Stimulated activated CD4-positive, alpha-beta T cell treated with anti-CD3 and anti-CD28 coated beads, TNF-alpha, amount 100 ng/mL, for 48 hours (primary cell): Measurements from ENCODE around the gene LDB3.

ENCODE experiments used
- DNase-seq, 3 donors: peaks; one replicate each; pipeline ENCODE4 v3.0.0-alpha.2; 2020; ENCODE audit warnings: low read depth in 3 of 3

LDB3 gene

DNA sequence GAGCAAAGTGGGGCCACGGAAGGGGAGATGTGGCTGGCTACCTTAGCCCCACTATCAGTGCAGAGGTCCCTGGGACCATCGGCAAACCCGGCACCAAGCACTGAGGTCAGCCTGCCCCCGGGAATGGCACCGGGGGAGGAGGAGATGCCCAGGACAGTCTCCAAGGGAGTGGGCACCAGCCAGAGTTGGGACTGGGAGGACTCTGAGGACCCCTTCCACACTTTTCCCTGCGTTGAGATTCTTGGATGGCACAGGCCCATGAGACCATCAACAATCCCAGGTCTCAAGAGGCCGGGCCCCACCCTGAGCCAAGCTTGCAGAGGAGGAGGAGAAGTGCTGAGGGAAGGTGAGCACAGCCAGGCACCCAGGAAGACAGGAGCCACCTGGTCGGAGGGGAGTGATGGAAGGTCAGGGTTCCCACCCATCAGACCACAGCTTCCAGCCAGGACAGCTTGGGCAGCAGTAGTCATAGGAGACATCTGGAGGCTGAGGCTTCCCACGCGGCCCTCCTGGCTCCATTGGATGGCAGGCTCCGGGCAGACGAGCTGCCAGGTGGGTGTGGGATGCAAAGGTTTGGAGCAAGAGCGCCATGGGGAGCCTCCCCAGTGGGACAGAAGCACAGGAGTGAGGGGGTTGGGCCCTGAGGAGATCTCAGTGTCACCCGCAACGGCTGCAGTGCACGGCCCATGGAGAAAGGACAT, 16.5 kb upstream of the LDB3 start:
- DNase-seq, result no peak

DNA sequence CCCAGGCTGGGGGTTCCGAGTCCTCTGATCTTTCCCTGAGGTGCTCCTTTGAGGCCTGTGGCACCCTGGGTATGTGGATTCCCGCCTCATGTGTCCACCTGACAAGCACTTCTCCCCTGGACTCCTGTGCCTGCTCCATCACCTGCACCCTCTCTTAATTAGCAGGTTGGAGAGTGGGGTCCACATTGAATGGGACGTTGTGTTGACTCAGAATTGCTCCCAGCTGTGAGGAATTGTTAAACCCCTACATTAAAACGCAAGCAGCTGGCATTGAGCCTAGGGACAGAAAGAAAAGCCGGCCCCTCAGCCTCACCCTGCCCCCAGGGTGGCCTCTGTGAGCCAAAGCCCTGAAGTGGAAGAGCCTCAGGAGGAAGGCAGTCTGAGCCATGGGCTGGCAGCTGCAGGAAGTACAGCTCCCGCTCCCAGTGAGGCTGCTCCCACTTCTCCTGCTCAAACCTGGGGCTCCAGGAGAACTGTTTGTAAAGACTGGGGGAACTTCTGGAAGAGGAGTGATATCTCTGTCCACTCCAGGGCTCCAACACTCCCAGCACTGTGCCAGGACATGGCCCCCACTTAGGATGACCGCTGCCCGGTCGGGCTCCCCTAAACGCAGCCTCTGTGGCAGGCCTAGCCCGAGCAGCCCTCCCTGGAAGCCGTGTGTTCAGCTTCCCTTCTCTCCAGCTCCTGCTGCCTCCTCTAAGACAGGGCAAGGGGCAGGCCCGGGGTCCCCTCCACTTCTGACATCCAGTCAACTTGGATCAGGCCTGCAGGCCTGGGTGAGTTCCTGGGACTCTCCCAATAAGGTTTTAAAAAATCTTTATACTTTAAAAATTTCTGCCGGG, 15.7 kb upstream of the LDB3 start:
- no peak for DNase-seq

DNA sequence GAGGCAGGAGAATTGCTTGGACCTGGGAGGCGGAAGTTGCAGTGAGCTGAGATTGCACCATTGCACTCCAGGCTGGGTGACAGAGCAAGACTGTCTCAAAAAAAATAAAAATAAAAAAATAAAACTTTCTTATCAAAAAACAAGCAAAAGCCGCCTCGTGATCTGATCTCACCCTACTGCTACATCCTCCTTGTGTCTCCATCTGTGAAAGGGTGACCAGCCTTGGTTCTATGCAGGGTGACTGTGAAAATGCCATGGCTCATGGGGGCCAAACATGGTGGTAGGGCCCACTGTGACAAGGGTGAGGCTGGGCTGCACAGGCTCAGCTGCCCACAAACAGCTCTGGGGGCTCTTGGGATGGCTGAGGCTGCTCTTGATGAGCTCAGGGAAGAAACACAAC, 14.9 kb upstream of the LDB3 start:
- no peak for DNase-seq

DNA sequence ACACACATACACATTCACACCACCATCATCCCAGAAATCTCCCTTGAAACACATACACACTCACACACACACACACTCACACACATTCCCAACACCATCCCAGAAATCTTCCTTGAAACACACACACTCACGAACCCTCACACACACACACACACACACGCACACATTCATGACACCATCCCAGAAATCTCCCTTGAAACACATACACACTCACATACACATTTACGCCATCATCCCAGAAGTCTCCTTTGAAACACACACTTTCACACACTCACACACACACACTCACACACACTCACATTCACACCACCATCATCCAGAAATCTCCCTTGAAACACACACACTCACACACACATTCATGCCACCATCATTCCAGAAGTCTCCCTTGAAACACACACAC, 14.3 kb upstream of the LDB3 start:
- DNase-seq, result no peak

DNA sequence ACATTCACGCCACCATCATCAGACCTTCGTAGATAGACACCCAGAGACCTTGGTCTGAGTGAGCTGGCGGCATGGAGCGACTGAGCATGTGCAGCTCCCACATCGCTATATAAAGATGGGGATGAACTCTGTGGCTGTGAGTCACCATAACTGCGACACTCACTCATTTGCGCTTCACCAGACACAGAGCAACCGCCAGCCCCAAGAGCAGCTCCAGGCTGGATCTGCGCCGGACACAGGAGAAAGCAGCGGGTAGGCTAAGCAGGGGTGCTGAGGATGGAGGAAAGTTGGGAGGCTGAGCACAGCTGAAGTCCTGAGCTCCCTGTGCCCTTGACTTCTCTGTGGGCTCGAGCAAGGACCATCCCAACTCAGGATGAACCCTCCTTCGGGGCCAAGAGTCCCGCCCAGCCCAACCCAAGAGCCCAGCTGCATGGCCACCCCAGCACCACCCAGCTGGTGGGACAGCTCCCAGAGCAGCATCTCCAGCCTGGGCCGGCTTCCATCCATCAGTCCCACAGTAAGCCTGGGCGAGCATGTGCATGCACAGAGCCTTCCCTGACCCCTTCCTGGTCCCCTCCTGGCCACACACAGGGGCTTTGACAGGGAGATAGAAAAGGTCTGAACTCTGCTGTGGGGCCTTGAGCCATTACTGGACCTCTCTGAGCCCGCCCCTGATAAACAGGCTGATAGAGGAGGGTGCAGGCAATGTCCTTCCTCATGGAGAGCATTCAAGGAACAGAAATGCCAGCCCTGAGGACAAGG, 13.7 kb upstream of the LDB3 start, which contains the start of gene OPN4:
Gene OPN4 (plus strand): TSS at position 137 of the 762 bp plus-strand sequence. CDS start 237 bp downstream, at position 374.
- no peak for DNase-seq

DNA sequence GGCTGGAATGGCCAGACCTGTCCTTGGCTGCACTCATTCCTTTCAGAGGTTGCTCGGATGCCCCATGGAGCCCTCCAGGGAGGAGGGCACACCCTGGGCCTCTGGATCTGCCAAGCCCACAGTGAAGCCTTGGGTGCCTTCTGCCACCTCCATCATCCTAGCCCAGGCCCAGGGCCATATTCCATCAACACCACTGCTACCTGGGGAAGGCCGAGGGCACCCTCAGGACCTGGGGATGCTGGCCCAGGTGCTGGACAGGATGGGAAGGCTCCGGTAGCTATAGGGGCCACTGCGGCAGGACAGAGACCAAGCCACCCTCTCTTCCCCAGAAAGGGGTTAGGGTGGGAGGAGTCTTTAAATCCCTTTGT, 13.2 kb upstream of the LDB3 start:
- DNase-seq, result no peak

DNA sequence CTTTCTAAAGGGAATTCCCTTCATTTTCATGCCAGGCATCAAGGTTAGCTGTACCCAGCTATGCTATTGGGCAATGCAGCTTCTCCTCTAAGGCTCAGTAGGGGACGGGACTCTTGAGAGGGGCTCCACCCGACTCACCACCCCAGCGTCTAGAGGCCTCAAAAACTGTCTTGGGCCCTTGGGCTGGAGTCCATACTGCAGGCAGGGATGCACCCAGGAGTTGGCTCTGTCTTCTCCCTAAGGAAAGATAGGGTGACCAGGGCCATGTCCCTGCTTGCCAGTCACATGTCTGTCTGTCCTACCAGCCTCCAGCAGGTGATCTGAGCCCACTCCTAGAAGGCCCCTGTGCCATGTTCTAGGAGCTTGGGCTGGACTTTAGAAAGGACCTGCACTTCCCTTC, 12.7 kb upstream of the LDB3 start:
- DNase-seq, result no peak

DNA sequence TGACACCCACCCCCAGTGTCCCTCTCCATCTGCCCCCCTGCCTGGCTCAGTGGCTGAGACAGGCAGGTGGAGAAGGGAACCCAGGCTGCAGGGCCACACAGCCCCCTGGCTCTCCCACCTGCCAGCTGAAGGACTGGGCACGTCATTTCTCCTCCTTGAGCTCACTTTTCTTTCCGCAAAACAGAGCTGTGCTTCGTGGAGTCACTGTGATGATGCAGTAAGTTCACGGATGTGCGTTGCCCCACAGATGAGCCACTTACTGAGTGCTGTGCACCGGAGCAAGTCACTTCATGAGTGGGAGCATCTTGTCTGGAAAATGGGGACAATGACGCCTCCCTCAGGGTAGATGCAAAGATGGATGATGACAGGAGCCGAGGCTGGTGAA, 11.3 kb upstream of the LDB3 start:
- DNase-seq, result no peak

DNA sequence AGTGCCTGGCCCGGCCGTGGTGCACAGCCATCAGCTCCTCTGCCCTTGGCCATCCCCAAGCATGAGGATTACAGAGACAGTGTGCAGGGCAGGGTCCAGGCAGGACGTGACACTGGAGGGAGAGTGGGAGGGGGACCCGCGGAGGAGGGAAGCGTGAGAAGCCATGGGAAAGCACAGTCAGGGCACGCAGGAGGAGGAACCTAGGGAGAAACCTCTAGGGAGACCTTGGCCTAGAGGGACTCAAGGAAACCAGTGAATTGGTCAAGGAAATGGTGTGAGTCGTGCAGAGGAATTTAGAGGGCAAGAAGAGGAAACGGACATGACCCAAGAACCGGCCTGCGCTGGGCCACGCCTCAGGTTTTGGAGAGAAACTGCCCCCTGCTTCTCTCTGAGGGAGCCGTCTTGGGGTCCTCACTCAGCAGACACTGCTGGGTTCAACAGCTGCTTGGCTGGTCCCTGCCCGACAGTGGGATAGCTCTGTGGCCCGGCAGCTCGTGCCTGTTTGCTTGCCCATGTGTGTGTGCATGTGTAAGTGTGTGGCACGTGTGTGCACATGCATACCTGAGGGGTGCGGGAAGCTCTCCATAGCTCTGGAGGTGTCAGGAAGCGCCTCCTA, 10.8 kb upstream of the LDB3 start:
- no peak for DNase-seq

DNA sequence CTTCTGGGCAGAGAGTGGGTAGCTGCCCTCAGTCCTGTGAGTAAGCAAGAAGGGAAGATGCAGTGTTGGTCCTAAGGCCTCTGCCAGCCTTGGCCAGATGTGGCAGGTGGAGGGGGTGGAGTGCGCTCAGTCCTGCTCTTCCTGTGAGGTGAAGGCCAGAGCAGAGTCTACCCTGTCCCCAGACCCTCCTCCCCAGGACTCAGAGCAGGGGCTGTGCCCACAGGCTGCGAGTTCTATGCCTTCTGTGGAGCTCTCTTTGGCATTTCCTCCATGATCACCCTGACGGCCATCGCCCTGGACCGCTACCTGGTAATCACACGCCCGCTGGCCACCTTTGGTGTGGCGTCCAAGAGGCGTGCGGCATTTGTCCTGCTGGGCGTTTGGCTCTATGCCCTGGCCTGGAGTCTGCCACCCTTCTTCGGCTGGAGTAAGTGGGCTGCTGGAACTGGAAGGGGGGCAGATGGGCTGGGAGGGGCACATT, 10.0 kb upstream of the LDB3 start:
- no peak for DNase-seq

DNA sequence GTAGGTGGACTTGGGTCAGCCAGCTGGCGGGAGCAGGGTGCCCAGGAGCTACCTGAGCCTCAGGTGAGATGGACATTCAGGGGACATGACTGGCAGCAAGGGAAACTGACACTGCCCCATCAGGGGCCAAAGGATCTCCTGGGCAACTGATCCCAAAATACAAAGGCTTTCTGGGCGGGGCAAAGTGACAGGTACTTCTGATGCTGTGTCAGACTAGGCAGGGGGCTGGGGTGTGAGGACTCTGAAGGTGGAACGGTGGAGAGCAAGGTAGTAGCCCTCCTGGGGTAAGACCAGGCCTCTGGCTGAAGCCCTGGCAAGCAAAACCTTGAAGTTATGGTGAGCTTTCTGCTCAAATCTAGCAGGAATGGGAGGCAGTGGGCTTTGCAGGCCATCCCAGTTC, 9.6 kb upstream of the LDB3 start:
- DNase-seq, result no peak

DNA sequence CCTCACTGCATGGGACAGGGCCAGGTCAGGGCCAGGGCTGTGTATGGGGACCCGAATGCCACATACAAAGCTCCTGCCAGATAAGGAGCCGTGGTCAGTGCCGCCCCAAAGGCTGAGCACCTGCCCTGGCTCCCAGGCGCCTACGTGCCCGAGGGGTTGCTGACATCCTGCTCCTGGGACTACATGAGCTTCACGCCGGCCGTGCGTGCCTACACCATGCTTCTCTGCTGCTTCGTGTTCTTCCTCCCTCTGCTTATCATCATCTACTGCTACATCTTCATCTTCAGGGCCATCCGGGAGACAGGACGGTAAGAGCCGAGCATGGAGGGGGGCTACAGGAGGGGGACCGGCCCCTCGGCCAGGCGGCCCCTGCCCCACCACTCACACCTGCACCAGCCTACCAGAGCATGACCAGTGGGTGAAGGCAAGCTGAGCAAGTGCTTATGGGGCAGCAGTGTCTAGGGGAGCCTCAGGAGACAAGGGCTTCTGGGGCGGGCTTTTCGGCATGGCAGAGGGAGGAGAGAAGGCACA, 9.1 kb upstream of the LDB3 start:
- DNase-seq, result no peak

DNA sequence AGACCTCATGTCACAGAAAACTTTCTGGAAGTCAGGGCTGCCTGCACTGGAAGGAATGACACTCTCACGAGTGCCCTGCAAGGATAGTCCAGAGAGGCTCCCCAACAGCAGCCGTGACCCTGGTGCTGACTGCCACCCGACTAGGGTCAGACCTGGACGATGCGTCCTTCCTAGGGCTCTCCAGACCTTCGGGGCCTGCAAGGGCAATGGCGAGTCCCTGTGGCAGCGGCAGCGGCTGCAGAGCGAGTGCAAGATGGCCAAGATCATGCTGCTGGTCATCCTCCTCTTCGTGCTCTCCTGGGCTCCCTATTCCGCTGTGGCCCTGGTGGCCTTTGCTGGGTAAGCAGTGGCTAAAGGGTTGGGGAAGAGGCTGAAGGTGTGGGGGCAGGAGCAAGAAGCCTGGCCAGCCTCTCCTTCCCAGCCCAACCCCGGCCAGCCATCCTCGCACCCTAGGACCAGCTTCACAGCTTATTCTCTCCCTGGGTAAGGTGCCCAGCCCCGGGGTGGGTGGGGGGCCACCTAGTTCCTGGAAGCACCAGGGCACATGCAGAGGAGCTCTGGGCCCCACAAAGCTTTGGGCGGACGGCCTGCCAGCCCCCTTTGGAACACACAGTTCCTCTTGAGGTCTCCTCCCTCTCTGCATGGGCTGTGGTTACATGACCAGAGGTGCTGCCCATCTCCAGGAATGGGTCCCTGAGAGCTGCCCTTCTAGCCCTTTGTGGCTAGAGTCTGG, 8.4 kb upstream of the LDB3 start:
- no peak for DNase-seq

DNA sequence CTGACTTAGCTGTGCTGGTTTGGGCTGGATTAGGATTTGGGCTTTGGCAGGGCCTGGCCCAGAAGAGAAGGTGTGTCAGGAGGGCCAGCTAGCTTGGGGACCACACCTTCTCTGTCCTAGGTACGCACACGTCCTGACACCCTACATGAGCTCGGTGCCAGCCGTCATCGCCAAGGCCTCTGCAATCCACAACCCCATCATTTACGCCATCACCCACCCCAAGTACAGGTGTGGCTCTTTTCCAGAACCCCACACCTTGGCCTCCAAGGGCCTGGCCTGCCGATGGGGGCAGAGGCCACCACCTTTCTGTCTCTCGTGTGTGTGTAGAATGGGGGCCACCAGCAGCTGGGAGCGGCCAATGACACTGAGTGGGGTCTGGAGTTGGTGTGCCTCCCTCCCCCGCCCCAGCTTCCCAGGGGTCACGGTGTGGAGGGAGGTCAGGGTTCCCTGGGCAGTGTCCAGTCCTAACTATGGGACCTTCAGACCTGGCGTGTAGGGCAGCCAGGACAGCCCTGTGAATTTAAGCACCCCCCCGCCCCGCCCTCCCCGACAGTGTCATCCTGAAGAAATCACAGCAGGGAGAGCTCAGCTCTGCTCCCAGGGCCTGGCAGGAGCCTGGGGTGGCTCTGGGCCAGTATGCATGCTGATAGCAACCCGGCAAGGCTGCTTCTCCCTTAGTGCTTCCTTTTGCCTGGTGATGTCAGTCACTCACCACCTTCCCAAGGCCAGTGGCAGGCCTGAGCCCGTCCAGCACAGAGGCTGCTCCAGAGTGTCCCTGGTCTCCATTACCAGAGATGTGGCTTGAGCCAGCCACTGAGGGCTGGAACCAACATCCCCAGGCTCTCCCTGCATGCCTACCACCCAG, 6.9 kb upstream of the LDB3 start:
- no peak for DNase-seq

DNA sequence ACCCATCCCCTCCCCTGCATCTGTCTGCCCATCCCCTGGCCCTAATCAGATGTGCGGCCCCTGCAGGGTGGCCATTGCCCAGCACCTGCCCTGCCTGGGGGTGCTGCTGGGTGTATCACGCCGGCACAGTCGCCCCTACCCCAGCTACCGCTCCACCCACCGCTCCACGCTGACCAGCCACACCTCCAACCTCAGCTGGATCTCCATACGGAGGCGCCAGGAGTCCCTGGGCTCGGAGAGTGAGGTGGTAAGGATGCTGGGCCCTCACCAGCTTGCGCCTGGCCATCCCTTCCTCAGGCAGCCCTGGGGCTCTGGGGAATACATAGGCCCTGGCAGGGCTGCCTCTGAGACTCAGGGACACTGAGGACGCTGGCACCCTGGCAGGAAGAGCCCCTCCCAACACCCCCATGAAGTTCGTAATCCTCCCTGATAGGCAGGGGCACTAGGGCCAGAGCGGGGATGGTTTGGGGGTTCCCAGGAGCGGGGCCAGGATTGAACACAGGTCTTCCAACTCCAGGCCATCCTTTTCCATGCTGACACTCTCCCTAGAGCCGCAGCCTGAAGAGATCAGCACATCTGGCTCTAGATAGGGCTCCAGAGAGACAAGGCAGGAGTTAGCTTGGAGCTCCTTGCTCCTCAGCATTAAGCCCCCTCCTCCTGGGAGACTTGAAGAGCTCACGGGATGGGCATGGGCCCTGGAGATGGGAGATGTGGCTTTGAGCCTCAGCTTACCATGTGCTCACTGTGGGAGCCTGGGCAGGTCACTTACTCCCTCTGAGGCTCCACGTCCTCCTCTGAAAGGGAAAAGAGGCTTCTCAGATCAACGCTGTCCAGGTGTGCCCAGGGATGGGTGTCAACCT, 5.9 kb upstream of the LDB3 start:
- no peak for DNase-seq

DNA sequence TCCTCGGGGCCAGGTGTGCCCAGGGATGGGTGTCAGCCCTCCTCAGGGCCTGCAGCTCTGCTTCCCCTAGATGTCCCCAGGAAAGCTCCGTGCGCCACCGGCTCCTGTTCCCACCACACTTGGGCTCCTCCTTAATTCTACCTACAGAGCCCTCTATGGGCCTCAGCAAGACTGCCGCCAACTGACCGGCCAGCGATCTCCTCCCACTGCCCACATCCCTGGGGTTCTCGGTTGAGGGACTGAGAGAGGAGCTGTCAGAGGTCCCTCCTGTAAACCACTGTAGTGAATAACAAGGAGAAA, 5.3 kb upstream of the LDB3 start:
- no peak for DNase-seq

DNA sequence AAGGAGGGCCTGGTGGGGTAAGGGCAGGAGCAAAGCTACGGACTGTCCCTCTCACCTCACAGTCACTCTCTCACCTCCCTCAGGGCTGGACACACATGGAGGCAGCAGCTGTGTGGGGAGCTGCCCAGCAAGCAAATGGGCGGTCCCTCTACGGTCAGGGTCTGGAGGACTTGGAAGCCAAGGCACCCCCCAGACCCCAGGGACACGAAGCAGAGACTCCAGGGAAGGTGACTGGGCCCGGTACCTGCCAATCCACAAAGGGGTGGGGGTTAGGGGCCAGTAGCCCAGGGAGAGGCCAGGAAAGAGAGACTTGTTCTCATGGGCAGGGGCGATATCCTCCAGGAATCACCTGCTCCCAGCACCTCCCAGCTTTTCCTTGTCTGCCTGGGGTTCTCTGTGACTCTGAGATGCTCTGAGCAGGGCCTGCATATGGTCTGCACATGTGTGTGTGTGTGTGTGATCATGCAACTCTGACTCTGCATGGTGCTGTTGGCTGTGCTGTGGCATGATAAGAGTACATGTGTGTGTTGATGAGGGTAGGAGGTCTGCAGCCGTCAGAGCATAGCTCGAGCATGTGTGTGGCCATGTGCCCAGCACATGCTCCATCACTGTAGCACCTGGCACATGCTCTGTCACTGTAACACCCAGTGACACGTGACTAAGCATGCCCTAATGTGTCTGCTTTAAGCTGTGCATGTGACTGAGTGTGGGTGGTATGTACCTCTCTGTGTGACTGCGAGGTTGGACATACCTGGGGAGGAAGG, 4.6 kb upstream of the LDB3 start:
- no peak for DNase-seq

DNA sequence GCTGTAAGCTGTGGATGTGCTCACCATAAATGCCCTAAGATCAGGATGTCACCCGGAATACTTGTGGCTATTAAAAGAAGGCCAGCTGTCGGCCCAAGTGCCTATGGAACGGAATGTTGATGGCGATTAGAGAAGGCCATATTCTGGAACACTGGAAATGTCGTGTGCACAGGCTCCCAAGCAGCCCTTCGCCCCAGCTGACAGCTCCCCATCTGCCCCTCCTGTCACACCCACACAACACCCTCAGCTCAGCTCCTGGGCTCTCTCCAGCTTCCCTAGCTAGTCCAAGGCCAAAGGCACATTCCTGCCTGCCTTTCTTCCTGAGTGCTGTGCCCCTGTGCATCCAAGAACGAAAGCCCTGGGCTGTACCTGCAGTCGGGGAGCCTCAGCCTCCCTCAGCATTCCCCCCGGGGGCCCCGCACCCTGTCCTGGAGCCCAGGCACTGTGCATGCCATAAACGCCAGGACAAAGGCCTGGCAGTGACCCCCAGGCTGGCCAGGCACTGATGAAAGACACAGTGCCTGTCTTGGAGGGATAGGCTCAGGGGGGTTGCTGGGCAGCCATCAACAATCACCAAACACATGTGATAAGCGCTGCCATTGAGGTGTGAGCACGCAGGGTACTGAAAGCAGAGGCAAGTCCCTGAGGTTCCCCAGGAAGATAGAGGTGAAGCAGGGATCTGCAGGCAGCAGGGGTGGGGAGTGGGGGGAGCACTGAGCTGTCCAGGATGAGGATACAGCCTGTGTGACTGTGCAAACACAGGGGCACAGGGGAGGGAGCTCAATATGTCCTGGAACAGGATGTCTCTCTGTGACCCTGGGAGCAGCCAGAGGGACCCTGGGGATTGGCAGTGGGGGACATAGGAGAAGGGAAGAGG, 3.7 kb upstream of the LDB3 start:
- DNase-seq, result no peak
